ENCODE measurements around the gene TDRD1.

Gene TDRD1

GRCh38 chr10:114175667-114176066 is 3.5 kb upstream of the TDRD1 start:
- no peak for DNase-seq (ENCODE audit: low read depth, low spot score)

- DNase-seq (ENCODE audit: low read depth, low spot score) = no peak
Observed at GRCh38 chr10:114176511-114176910, 2.6 kb upstream of the TDRD1 start.

- no peak for DNase-seq (ENCODE audit: low read depth, low spot score)
Observed at GRCh38 chr10:114179747-114180146, 594 bp downstream of the TDRD1 start.

GRCh38 chr10:114180937-114181336 is 1.8 kb downstream of the TDRD1 start:
- no peak for DNase-seq (ENCODE audit: low read depth, low spot score)

GRCh38 chr10:114181971-114182370 is 2.8 kb downstream of the TDRD1 start:
- DNase-seq (ENCODE audit: low read depth, low spot score) = no peak

GRCh38 chr10:114183563-114183962 is 4.4 kb downstream of the TDRD1 start:
- DNase-seq (ENCODE audit: low read depth, low spot score) = no peak

GRCh38 chr10:114184276-114184675 is 5.1 kb downstream of the TDRD1 start:
- no peak for DNase-seq (ENCODE audit: low read depth, low spot score)

GRCh38 chr10:114188001-114188400 is 8.8 kb downstream of the TDRD1 start:
- DNase-seq (ENCODE audit: low read depth, low spot score) = no peak

GRCh38 chr10:114188900-114189299 is 9.7 kb downstream of the TDRD1 start:
- DNase-seq (ENCODE audit: low read depth, low spot score) = no peak

- no peak for DNase-seq (ENCODE audit: low read depth, low spot score)
Observed at GRCh38 chr10:114189700-114190099, 10.5 kb downstream of the TDRD1 start.

GRCh38 chr10:114195079-114195478 is 15.9 kb downstream of the TDRD1 start:
- no peak for DNase-seq (ENCODE audit: low read depth, low spot score)

- no peak for DNase-seq (ENCODE audit: low read depth, low spot score)
Observed at GRCh38 chr10:114199239-114199638, 20.1 kb downstream of the TDRD1 start.

GRCh38 chr10:114202812-114203211 is 23.7 kb downstream of the TDRD1 start:
- DNase-seq (ENCODE audit: low read depth, low spot score) = peak; percentile 1

- no peak for DNase-seq (ENCODE audit: low read depth, low spot score)
Observed at GRCh38 chr10:114206902-114207301, 27.7 kb downstream of the TDRD1 start.

- DNase-seq (ENCODE audit: low read depth, low spot score) = no peak
Observed at GRCh38 chr10:114207349-114207748, 28.2 kb downstream of the TDRD1 start.

GRCh38 chr10:114208351-114208750 is 29.2 kb downstream of the TDRD1 start:
- DNase-seq (ENCODE audit: low read depth, low spot score) = peak; percentile 31

GRCh38 chr10:114212153-114212552 is 33.0 kb downstream of the TDRD1 start:
- DNase-seq (ENCODE audit: low read depth, low spot score) = no peak

- no peak for DNase-seq (ENCODE audit: low read depth, low spot score)
Observed at GRCh38 chr10:114215033-114215432, 35.9 kb downstream of the TDRD1 start.

- no peak for DNase-seq (ENCODE audit: low read depth, low spot score)
Observed at GRCh38 chr10:114220281-114220680, 41.1 kb downstream of the TDRD1 start.

- no peak for DNase-seq (ENCODE audit: low read depth, low spot score)
Observed at GRCh38 chr10:114221235-114221634, 42.1 kb downstream of the TDRD1 start.

GRCh38 chr10:114223066-114223465 is 43.9 kb downstream of the TDRD1 start:
- no peak for DNase-seq (ENCODE audit: low read depth, low spot score)

- DNase-seq (ENCODE audit: low read depth, low spot score) = no peak
Observed at GRCh38 chr10:114228156-114228555, 49.0 kb downstream of the TDRD1 start.

GRCh38 chr10:114232561-114233176 is 53.5 kb downstream of the TDRD1 start:
- DNase-seq (ENCODE audit: low read depth, low spot score) = no peak

GRCh38 chr10:114233482-114233881 is 54.3 kb downstream of the TDRD1 start:
- no peak for DNase-seq (ENCODE audit: low read depth, low spot score)

Measured in astrocyte of the hippocampus (primary cell).